Mucosa of gallbladder (tissue), 1 donor: ENCODE results near the gene NXPH4. TPM values are rescaled to one million over a fixed set of nuclear protein-coding genes. Genes with fewer than 3 reads are reported as not detected.

Source experiments
- DNase-seq: peaks from one replicate; pipeline ENCODE4 v3.0.0-alpha.2; 2020; ENCODE audit warnings: low spot score
- total RNA-seq: library from RNA; stranded (reverse); gene quantifications from one replicate; pipeline ENCODE4 v1.2.1, GENCODE V29; 2021
- donor health status: DM: no; HTN: no; CAD: no.

NXPH4 gene
- total RNA-seq, 1 donor from 2014 or later, result 0.83 TPM

DNA sequence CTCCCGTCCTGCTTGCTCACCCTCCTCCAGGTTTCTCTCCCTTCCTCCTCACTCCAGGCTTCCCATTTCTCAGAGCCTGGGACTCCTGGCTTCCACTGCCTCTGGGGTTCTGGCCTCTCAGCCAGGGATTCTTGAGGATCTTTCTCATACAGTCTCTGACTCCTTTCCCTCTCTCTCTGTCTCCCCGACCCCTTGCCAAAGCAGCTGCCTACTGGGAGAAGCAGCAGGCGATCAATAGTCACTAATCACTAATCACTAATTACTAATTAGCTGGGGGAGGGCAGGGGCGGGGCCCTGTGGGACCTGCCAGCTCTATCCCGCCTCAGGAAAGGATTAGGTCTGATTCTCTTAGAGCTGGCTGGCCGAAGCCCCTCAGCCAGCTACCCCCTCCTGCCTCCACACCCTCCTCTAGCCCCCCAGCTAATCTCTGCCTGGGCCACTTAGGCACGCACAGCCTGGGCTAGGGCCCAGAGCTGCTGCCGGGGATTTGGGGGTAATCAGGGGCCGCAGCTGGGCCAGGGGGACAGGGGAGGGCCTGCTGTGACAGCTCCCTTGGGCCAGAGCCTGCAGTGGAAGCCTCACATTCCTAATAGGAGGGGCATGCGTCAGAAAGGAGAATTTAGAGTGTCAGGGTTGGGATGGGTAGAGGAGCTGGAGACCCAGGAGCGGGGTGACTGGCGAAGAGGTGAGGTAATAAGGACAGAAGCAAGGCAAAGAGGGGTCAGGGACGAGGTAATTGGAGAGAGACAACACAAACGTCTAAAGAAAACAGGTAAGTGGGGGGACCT, 2.8 kb downstream of the NXPH4 start:
- DNase-seq, result no peak

DNA sequence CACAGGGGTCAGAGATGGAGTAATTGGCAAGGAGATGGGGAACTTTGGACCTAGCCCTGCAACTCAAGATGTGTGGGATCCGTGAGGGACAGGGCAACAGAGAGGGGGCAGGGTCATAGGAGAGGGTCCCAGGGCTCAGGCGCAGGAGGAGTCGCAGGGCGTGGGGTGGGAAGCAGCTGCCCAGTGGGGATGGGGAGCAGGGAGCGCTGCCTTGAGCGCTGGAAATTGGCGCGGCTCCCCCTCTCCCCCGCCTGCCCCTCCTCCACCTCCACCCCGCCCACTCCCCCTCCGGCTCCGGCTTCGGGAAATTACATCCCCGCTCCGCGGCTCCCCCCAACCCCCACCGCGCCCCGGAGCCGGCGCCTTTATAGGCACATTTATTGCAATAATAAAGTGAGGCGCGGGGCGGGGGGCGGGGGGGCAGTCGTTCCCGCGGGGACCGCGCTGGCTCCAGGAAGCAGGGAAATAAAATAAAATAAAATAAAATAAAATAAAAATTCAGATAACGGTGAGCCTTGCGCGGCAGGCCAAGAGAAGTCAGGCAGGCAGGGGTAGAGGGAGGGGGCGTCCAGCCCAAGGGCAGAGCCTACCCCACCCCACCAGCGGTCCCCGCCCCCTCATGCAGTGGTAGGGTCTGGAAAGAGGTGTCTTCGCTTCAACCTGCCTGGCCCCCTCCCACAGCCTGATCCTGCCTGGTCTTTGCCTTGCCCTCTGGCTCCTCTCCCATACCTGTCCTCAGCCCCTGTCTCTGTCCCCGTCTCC, 3.6 kb downstream of the NXPH4 start:
- DNase-seq, result no peak

DNA sequence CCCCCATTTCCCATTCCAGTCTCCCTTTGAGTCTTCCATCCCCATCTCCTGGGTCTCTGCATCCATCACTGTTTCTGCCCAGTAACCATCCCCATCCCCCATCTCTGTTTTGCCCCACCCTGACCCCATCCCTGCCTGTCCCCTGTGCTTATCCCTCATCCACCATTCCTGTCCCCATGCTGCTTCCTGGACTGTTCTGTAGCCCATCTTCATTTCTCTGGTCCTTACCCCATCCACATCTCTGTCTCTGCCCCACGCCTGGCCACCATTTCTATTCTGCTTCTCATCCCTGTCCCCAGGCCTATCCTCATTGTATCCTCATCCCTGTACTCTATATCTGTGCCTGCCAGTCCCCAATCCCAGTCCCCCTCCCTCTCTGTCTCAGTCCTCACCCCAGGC, 4.2 kb downstream of the NXPH4 start:
- DNase-seq, result no peak

DNA sequence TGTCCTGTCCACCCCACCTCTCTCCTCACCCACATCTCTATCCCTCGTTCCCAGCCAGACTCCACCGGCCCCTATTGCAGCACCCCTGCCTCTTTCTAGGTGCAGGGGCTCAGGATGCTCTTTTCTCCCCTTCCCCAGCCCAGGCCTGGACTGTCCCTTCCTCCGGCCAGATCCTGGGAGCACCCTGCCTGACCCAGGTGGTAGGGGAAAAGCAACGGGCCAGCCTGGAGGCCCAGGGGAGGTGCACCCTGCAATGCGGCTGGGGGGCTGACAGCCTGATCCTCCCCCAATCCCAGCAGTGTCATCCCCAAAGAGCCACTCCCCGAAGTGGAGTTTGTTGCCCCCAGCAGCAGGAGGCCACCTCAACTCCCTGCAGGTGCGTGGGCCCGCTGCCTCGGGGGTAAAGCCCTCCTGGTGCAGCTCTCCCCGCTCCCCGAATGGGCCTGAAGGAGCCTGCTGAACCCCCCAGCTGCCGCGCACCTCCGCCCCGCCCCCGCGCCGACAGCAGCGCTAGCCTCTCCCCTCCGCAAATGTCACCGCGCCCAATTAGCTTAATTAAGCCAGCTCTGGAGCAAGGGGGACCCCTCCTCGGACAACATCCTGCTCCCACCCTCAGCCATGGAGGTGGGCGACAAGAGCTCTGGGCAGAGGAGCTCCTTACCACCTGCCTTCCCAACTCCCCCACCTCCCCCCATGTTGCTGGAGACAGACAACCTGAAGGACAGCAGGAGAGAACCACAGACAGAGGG, 4.7 kb downstream of the NXPH4 start:
- no peak for DNase-seq

DNA sequence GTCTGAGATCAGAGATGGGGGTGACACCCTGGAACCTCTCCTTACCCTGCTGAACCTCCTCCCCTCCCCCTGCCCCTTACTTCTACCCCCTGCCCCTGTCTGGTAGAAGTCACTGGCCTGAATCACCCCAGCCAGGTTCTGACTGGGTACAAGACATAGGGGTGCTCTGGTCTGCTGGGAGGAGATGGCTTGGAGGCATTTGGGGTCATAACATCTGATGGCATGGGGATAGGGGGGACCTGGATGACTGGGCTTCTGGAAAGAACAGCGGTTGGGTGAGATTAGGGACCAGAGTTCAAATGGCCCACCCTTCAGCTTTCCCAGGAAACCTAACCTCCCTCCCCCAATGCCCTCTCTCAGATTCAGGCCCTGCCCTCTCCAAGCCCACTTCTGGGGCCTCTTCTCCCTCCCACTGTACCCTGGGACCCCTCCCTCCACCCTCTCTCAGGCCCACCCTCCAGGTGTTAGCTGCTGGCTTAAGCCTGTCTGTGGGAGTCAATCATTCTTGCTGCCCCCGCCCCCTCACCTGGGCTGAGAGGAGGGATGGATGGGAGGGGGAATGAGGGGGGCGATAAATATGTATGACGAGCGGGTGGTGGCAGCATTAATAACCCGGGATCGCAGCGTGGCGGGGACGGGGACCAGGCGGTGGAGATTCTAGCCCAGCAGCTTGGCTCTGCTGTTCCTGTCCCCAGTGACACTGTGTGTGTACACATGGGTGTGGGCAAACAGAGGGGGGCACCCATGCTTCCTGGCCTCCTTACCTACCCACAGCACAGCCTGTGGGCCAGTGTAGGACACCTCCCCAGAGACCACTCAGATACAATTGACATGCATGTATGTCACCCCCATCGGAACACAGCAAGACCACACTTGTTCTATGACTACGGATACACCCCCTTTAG, 5.9 kb downstream of the NXPH4 start:
- no peak for DNase-seq

DNA sequence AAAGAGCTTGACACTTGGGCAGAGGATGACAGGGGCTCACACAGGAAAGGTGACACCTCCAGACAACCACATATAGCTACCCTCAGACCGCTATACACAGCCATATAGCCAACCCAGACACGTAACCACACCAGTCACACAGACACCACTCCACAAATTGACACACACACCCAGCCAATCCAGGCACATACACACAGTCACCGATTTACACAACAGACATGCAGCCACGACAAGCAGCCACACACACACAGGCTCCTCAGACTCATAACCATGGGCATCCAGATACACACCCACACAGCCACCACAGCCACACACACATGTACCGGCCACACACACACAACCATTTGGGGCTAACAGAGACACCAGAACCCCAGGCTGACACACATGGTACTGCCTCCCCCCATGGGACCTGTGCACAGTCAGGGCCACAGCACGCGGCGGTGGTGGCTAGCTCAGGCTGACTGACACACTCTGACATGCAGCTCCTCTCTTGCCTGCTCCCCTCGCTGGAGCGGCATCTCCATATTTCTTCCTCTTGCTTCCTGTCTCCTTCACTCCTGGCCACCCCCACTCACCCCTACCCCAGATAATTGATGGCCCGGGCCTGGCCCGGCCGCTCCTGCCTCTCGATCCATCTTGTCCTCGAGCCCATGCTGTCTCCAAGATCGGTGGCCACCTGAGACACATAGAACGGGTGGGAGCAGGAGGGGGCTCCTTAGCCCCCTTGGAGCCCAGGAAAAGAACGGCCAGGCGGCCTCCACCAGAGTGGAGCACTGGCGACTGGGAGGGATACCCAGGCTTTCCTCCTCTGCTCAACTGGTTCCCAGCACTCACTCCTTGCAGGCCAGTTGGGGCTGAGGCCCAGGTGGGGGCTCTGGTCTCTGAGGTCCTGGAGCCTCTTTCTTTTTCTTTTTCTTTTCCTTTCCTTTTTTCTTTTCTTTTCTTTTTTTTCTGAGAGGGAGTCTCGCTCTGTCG, 6.9 kb downstream of the NXPH4 start:
- DNase-seq, result no peak

DNA sequence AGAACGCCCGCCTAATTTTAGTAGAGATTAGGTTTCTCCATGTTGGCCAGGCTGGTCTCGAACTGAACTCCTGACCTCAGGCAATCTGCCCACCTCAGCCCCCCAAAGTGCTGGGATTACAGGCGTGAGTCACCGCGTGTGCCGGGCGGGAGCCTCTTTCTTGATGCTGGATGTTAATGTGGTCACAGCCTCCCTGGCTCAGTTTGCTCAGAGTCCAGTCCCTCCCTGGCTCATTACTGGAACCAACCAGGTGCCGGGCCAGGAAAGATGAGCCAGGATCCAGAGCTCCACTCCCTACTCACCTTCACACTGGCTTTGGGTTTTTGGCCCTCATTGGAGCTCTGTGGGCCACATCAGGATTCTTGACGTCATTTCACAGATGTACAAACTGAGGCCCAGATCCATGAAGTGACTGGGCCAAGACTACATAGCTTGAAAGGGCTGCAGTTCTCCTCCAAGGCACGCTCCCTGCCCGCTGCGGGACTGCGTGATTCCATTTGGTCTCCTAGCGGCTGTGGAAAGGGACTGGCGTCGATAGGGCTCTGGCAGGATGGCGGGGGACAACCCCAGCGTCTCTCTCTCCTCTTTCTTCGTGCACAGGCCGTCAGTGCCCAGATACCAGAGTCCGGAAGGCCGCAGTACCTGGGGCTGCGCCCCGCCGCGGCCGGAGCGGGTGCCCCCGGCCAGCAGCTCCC, 7.8 kb downstream of the NXPH4 start:
- no peak for DNase-seq

DNA sequence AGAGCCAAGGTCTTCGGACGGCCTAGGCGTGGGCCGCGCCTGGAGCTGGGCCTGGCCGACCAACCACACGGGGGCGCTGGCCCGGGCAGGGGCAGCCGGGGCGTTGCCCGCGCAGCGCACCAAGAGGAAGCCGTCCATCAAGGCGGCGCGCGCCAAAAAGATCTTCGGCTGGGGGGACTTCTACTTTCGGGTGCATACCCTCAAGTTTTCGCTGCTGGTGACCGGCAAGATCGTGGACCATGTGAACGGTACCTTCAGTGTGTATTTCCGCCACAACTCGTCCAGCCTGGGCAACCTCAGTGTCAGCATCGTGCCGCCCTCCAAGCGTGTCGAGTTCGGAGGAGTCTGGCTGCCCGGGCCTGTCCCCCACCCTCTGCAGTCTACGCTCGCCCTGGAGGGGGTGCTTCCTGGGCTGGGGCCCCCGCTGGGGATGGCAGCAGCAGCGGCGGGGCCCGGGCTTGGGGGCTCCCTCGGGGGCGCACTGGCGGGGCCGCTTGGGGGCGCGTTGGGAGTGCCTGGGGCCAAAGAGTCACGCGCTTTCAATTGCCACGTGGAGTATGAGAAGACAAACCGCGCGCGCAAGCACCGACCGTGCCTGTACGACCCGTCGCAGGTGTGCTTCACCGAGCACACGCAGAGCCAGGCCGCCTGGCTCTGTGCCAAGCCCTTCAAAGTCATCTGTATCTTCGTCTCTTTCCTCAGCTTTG, 8.5 kb downstream of the NXPH4 start:
- no peak for DNase-seq

DNA sequence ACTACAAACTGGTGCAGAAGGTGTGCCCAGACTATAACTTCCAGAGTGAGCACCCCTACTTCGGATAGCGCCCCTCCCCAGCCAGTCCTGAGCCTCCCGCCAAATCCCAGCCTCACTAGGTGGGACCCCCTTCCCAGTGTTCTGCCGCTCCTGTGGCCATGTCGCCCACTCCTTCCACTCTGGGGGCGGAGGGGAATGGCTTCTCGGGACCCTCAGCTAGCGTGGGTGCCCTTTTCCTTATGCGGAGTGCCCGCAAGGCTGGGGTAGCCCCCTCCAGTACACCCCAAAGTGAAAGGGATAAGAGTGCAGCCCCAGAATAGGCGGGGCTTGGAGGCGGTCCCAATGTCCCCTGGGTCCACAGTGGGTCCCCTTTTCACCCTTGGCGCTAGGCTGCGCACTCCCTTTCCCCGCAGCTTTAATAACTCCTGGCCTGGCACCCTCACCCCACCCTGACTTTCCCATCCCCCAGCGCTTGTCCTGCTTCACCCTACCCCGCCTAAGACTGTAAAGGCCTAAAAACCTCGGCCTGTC, 9.2 kb downstream of the NXPH4 start:
- DNase-seq, result no peak

DNA sequence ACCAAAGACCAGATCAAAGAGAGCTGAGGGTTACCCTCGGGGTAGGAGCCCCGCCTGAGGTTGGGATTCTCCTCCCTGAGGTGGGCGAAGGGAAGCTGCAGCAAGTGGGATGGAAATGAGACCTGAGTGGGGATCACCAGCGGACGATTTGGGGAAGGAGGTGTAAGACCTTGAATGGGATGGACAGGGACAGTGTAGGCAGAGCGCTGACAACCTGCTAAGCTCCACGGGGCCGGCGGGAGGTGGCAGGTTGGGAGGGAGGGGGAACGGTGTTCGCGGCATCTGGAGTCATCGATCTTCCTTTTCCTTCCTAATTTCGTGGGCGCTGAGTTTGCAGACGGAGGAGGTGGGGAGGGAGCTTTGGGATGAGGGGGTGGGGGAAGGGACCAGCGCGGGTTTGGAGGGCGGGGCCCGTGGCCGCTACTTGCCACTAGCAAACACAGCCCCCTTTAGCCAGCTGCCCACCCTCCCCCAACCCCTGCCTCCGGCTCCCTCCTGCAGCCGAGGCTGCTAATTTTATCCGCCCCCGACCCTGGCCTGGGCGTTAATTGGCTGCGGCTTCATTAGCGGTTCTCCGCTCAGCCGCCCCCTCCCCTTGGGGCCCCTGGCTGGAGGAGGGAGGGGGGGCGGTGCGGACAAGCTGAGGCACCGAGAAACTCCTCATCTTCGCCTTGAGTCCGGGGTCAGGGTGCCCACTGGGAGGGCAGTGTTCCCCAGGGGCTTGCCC, 10.2 kb downstream of the NXPH4 start:
- no peak for DNase-seq

DNA sequence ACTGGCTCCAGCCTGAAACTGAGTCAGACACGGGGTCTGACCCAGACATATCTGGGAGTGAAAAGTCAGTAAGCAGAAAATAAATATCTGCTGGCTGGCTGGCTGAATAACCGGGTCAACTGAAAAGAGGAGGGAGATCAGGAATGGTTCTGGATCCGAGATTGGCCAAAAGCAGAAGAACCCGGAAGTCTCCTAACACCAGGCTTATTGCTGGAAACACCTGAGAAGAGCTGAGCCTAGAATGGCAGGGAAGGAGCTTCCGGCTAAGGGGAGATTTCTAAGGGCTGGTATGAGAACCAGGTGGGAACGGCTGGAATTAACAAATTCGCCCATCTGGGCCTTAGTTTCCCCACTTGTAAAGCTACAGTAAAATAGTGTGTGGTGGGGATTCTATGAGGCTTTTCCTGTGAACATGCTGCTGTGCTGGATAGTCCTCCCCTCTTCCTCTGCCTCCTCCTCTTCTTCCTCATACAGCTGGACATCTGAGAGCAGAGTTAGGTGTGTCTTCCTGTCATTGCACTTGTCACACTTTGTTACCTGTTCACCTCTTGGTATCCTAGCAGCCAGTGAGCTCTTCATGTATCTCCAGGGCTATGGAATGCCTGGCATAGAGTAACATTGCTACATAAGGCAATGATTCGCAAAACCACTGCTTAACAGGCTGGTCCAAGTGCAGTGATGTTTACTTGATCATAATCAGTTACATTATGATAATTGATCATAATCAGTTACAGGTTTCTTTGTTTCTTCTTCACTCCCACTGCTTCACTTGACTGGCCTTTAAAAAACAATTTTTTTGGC, 10.9 kb downstream of the NXPH4 start:
- no peak for DNase-seq

DNA sequence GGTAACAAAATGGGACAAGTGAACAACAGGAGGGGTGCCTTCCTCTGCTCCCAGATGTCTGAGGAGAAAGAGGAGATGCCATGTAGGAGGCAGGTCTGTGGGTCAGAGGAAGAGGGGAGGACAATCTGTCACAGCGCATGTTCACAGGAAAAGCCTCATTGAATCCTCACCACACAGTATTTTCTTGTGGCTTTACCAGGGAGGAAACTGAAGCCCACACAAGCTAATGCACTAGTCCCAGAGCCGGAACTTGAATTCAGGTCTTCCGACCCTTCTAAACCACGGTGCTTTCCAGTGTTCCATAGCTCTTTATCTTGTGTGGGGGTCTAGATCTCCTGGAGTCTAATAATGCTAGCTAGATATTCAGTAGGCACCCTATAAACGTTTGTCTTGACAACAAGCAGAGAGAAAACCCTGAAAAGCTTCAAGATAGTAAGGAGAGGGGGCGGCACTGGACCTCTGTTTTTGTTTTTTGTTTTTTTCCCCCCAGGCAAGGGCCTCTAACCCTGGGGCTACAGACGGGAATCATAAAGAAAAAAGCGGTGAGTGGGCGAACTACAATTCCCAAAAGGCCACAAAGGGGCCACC, 12.5 kb downstream of the NXPH4 start:
- DNase-seq, result no peak

DNA sequence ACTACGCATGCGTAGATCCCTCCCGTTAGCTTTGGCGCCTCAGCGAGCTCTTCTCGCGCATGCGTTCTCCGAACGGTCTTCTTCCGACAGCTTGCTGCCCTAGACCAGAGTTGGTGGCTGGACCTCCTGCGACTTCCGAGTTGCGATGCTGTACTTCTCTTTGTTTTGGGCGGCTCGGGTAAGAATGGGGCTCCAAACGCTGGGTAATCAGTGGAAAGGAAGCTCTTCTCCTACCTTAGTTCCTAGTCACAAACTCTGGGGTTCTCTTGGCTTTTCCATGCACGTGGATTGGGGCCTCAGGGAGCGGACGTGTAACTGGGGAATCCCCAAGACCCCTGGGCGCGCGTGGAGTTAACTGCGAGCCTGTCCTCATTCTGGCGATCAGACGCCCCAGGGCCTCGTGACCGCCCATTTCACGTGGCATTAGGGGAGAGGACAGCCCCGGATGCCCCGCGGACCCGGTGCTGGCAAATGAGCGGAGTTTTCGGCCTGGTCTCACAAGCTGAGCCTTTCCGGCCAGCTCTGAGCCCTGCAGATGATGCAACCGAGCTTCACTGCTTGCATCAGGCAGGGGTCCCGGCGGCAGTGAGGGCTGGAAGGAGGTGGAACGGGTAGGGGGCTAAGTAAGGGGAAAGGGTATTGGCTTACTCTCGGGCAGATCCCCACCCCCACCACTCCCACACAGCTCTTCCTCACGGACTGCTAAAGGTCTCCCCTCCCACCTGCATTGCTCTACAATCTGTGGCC, 13.2 kb downstream of the NXPH4 start, which contains the start of gene SHMT2:
Gene SHMT2, plus strand, starts transcription at position 78 of the 747 bp plus-strand sequence. Its CDS starts 68 bp downstream, at position 146.
- peak; percentile 97 for DNase-seq

DNA sequence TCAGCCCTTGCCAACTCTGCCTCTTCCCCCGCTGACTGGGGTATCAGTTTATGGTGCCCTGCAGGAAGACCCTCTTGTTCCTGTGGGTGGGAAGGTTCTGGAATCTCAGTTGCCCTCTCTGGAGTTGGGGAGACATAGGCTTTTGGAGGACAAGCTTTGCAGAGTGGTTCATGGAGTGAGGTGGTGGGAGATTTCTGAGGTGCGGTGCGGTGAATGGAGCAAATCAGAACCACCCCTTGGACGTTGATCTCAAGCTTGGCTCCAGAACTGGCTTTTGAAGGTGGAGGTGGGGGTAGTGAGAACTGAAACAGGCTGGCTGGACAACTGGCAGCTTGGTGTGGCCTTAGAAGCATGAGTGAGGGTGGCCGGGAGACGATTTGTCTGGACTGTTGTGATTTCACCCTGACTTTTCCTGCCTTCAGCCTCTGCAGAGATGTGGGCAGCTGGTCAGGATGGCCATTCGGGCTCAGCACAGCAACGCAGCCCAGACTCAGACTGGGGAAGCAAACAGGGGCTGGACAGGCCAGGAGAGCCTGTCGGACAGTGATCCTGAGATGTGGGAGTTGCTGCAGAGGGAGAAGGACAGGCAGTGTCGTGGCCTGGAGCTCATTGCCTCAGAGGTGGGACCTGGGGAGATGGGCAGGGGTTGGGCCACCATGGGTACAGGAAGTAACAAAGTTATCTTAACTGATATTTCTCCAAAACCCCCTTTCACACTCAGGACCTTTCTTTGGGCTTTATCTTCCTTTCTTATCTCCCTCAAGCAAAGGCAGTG, 14.0 kb downstream of the NXPH4 start:
- DNase-seq, result no peak
